HEK293 (cell line): ENCODE data around the gene IMMP2L.

Experiments
- ZNF274 ChIP-seq, 2 experiments: fragments of 200-500 bp in 1 of 2; fragments of 450-650 bp in 1 of 2; sonication (Bioruptor generic) in 1 of 2; formaldehyde crosslinking in 1 of 2; IDR thresholded peaks; 2 replicates each; pipeline versions ENCODE4 v1.5.1 to v1.6.1; 2014 to 2016; ENCODE audit warnings: borderline replicate concordance in 1 of 2, inconsistent platforms in 1 of 2, low read length in 1 of 2, missing biosample characterization in 1 of 2, missing genetic modification characterization in 1 of 2
- ZNF670 ChIP-seq: fragments of 450-650 bp; formaldehyde crosslinking; IDR thresholded peaks from 2 replicates; pipeline ENCODE4 v1.5.1; 2016; ENCODE audit warnings: missing biosample characterization, missing genetic modification characterization, low read depth
- ZSCAN30 ChIP-seq: fragments of 450-650 bp; IDR thresholded peaks from 2 replicates; pipeline ENCODE4 v1.5.1; 2018; ENCODE audit warnings: missing biosample characterization, mild to moderate bottlenecking, missing genetic modification characterization, moderate library complexity
- ZXDB ChIP-seq: fragments of 450-650 bp; formaldehyde crosslinking; IDR thresholded peaks from 2 replicates; pipeline ENCODE4 v1.5.1; 2016; ENCODE audit warnings: missing biosample characterization, missing genetic modification characterization
- TF ChIP-seq, protein P1 (sequence below): fragments of 450-650 bp; formaldehyde crosslinking; IDR thresholded peaks from 2 replicates; pipeline ENCODE4 v1.5.1; 2016; ENCODE audit warnings: missing biosample characterization, missing genetic modification characterization

DNA sequence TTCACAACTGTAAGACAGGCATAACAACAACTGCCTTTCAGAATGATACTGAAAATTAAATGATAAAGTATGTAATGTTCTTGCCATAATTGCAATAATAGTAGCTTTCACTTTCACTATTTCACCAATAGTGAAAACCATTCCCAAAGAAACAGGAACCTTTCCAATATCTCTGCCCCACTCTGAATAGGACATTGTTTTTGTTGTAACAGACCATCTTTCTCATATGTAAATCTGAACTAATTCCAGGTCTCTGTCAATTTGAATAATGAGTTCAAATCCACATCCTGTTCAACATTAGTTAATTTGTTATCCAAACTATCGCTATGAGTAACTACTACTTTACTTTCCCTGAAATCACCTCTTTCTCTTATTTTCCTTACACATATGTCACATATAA is 323.4 kb downstream of the IMMP2L start:
- no peak for TF ChIP-seq ZNF274 (IDR thresholded peaks at IDR 0.05; ENCODE audit: low read length)
- no peak for TF ChIP-seq ZNF274 (tag by site-specific recombination; IDR thresholded peaks at IDR 0.05; ENCODE audit: borderline replicate concordance)
- TF ChIP-seq ZNF670, result no peak
- TF ChIP-seq, protein P1, sequence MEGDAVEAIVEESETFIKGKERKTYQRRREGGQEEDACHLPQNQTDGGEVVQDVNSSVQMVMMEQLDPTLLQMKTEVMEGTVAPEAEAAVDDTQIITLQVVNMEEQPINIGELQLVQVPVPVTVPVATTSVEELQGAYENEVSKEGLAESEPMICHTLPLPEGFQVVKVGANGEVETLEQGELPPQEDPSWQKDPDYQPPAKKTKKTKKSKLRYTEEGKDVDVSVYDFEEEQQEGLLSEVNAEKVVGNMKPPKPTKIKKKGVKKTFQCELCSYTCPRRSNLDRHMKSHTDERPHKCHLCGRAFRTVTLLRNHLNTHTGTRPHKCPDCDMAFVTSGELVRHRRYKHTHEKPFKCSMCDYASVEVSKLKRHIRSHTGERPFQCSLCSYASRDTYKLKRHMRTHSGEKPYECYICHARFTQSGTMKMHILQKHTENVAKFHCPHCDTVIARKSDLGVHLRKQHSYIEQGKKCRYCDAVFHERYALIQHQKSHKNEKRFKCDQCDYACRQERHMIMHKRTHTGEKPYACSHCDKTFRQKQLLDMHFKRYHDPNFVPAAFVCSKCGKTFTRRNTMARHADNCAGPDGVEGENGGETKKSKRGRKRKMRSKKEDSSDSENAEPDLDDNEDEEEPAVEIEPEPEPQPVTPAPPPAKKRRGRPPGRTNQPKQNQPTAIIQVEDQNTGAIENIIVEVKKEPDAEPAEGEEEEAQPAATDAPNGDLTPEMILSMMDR (tag by site-specific recombination), result no peak
- no peak for TF ChIP-seq ZSCAN30
- no peak for TF ChIP-seq ZXDB (tag by site-specific recombination)
